AG10803 (cell line): ENCODE results near the gene DPP6.

Source experiments
- DNase-seq: peaks from one replicate; pipeline ENCODE4 v3.0.0; 2010; ENCODE audit warnings: low read depth
- H3K4me3 ChIP-seq: 2 replicates; pipeline ENCODE4 v1.5.1; 2011; ENCODE audit warnings: mild to moderate bottlenecking, low read length, control low read depth
- CTCF ChIP-seq: conservative IDR thresholded peaks from 2 replicates; pipeline ENCODE4 v1.5.1; 2011; ENCODE audit warnings: mild to moderate bottlenecking, low read length, control low read depth, inconsistent platforms

Gene DPP6

GRCh38 chr7:154388999-154389398, 336.8 kb downstream of the DPP6 start:
- TF ChIP-seq CTCF: no peak
- H3K4me3 ChIP-seq: no peak overlapping the region

GRCh38 chr7:154390961-154391360, 338.8 kb downstream of the DPP6 start:
- no peak for DNase-seq
- no peak for TF ChIP-seq CTCF
- H3K4me3 ChIP-seq: no peak overlapping the region

More at GRCh38 chr7:154388999-154389398, 336.8 kb downstream of the DPP6 start:
- DNase-seq: no peak

- no peak for DNase-seq
- no peak overlapping the region for H3K4me3 ChIP-seq
- no peak for TF ChIP-seq CTCF
These were observed 342.6 kb downstream of the DPP6 start for GRCh38 chr7:154394804-154395203.

GRCh38 chr7:154406312-154406711, 354.1 kb downstream of the DPP6 start:
- TF ChIP-seq CTCF: no peak
- H3K4me3 ChIP-seq: no peak overlapping the region
- no peak for DNase-seq

- no peak overlapping the region for H3K4me3 ChIP-seq
- DNase-seq: no peak
- no peak for TF ChIP-seq CTCF
These were observed 357.6 kb downstream of the DPP6 start for GRCh38 chr7:154409703-154410311.

- no peak for DNase-seq
- H3K4me3 ChIP-seq: no peak overlapping the region
- no peak for TF ChIP-seq CTCF
These were observed 359.9 kb downstream of the DPP6 start for GRCh38 chr7:154412105-154412504.

GRCh38 chr7:154415709-154416399, 363.7 kb downstream of the DPP6 start:
- no peak for DNase-seq
- H3K4me3 ChIP-seq: no peak overlapping the region
- no peak for TF ChIP-seq CTCF
